ENCODE results near the gene PHF20.
"Not testable (repeated sequence)": the region's sequence is repeated elsewhere in the genome, so short reads cannot be mapped to it uniquely, and the experiment has no call there.

DNA sequence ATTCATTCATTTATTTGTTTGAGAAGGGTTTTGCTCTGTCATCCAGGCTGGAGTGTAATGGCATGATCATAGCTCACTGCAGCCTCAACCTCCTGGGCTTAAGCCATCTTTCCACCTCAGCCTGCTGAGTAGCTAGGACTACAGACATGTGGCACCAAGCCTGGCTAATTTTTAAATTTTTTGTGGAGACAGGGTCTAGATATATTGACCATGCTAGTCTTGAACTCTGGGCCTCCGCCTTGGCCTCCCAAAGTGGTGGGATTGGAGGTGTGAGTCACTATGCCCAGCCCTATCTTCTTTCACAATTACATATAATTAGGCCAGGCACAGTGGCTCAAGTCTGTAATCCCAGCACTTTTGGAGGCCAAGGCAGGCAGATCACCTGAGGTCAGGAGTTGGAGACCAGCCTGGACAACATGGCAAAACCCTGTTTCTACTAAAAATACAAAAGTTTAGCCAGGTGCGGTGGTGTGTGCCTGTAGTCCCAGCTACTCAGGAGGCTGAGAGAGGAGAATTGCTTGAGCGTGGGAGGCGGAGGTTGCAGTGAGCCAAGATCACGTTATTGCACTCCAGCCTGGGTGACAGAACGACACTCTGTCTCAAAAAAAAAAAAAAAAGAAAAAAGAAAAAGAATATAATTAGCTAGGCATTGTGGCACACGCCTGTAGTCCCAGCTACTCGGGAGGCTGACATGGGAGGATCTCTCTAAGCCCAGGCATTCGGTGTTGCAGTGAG is 110.8 kb downstream of the PHF20 start:
- not testable (repeated sequence) for TF ChIP-seq EZH2 (IDR thresholded peaks at IDR 0.05; ENCODE audit: insufficient read depth, poor library complexity, severe bottlenecking); EZH2phosphoT487 (IDR thresholded peaks at IDR 0.05; ENCODE audit: insufficient read depth, low read depth)
